Measurements from ENCODE around the gene TDG.
A peak's percentile ranks its signal among the peaks of the same experiment; 100 is the strongest.

TDG gene

DNA sequence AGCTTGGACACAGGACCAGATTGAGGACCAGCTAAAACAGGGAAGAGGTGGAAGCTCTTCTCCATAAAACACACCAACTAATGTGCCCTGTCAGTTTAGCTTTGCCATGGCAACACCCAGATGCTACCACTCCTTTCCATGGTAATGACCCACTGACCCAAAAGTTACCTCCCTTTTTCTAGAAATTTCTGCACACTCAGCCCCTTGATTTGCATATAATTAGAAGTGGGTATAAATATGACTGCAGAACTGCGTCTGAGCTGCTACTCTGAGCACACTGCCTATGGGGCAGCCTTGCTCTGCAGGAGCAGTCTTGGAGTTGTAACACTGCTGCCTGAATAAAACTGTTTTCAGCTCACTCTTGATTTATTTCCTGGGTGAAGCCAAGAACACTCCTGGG lies 3.2 kb upstream of the TDG start:
- H3K4me2 ChIP-seq (ENCODE audit: low read depth, low read length), result no peak overlapping the region
- no peak for DNase-seq

DNA sequence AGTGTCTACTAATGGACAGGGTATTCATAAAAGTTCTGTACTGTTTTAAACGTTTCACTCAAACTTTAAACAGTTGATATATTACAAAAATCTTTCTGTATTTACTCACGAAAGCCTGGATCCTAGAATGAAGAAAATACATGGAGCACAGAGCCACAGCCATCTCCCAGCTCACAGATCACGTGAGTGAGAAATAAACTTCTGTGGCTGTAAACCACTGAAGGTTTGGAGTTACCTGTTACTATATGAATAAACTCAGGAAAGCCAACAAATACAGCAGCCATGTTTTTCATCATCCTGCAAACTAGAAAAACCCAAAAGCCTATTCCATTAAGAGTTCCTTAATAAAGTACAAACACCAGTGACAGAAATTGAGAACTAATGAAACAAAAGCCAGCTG lies 867 bp upstream of the TDG start:
- Histone ChIP-seq H2AFZ (ENCODE audit: low read length) (peak overlapping the region; percentile 93), H3K79me2 (ENCODE audit: low read length) (peaks cover 62% of the 10 kb centered on the region), H3K27ac (ENCODE audit: low read length) (no peak overlapping the region)

More for the DNA sequence above, 3.2 kb upstream of the TDG start:
- no peak overlapping the region for H3K9ac ChIP-seq (ENCODE audit: low read length)
- H3F3A ChIP-seq (ENCODE audit: insufficient read depth, low read length), result peaks cover 9% of the 10 kb centered on the region
- H3K36me3 ChIP-seq (replicated peaks; ENCODE audit: insufficient read depth, low read length), result no peaks in the 10 kb centered on the region
- no peak overlapping the region for H3K27ac ChIP-seq (ENCODE audit: low read length)
- no peaks in the 10 kb centered on the region for H3K9me3 ChIP-seq (replicated peaks; ENCODE audit: insufficient read depth, low read length)
- H4K20me1 ChIP-seq (ENCODE audit: insufficient read depth, low read length), result no peaks in the 10 kb centered on the region
- peaks cover 13% of the 10 kb centered on the region for H3K4me1 ChIP-seq (ENCODE audit: low read length)
- H3K4me3 ChIP-seq (ENCODE audit: low read length), result no peak overlapping the region
- H2AFZ ChIP-seq (ENCODE audit: low read length), result no peak overlapping the region
- H3K79me2 ChIP-seq (ENCODE audit: low read length), result peaks cover 39% of the 10 kb centered on the region
- no peaks in the 10 kb centered on the region for H3K27me3 ChIP-seq (replicated peaks; ENCODE audit: insufficient read depth, low read length)
- no peaks in the 10 kb centered on the region for H3K9me2 ChIP-seq (replicated peaks; ENCODE audit: insufficient read depth, low read length)
- TF ChIP-seq EZH2phosphoT487 (IDR thresholded peaks at IDR 0.05; ENCODE audit: low read length), result no peak
- TF ChIP-seq CTCF (IDR thresholded peaks at IDR 0.05; ENCODE audit: low read length), result no peak
- TF ChIP-seq EZH2 (optimal IDR thresholded peaks at IDR 0.05; ENCODE audit: low read depth, low read length), result no peak

DNA sequence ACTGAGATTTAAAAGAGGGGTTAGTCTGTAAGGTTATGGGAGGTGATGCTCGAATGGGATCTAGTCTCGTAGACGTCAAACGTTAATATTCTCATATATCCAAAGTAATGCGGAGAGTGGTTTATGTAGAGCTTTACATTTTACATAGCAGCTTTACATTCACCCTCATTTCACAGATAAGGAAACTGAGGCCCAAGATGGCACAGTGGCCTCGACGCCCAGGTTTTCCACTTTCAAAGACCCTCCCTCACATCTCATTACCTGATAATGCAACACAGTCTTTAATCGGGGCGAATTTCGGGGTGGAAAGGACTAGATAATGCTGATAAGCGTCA lies 450 bp upstream of the TDG start:
- peaks cover 17% of the 10 kb centered on the region for H3K4me1 ChIP-seq (ENCODE audit: low read length)
- peaks cover 6% of the 10 kb centered on the region; the same call in 1 of the 2 replicates for H3K36me3 ChIP-seq (replicated peaks; ENCODE audit: insufficient read depth, low read length)
- H3F3A ChIP-seq (ENCODE audit: insufficient read depth, low read length), result peaks cover 4% of the 10 kb centered on the region
- no peaks in the 10 kb centered on the region for H3K27me3 ChIP-seq (replicated peaks; ENCODE audit: insufficient read depth, low read length)
- H3K4me2 ChIP-seq (ENCODE audit: low read depth, low read length), result peak overlapping the region; percentile 89
- H3K9me2 ChIP-seq (replicated peaks; ENCODE audit: insufficient read depth, low read length), result no peaks in the 10 kb centered on the region
- TF ChIP-seq EZH2 (optimal IDR thresholded peaks at IDR 0.05; ENCODE audit: low read depth, low read length) (no peak), CTCF (IDR thresholded peaks at IDR 0.05; ENCODE audit: low read length) (no peak), EZH2phosphoT487 (IDR thresholded peaks at IDR 0.05; ENCODE audit: low read length) (no peak)
- DNase-seq, result no peak
- no peaks in the 10 kb centered on the region for H3K9me3 ChIP-seq (replicated peaks; ENCODE audit: insufficient read depth, low read length)
- no peaks in the 10 kb centered on the region for H4K20me1 ChIP-seq (ENCODE audit: insufficient read depth, low read length)
- H3K4me3 ChIP-seq (ENCODE audit: low read length), result peak overlapping the region; percentile 98
- peak overlapping the region; percentile 95 for H3K9ac ChIP-seq (ENCODE audit: low read length)
- H3K27ac ChIP-seq (ENCODE audit: low read length), result peak overlapping the region; percentile 81; the same call in 1 of the 2 replicates
- peaks cover 66% of the 10 kb centered on the region for H3K79me2 ChIP-seq (ENCODE audit: low read length)
- peak overlapping the region; percentile 93 for H2AFZ ChIP-seq (ENCODE audit: low read length)

More for the DNA sequence above, 867 bp upstream of the TDG start:
- Histone ChIP-seq H3K9me3 (replicated peaks; ENCODE audit: insufficient read depth, low read length) (no peaks in the 10 kb centered on the region), H3K4me1 (ENCODE audit: low read length) (peaks cover 17% of the 10 kb centered on the region), H3K4me2 (ENCODE audit: low read depth, low read length) (peak overlapping the region; percentile 89), H3K27me3 (replicated peaks; ENCODE audit: insufficient read depth, low read length) (no peaks in the 10 kb centered on the region), H3K9me2 (replicated peaks; ENCODE audit: insufficient read depth, low read length) (no peaks in the 10 kb centered on the region), H3K9ac (ENCODE audit: low read length) (peak overlapping the region; percentile 95), H3F3A (ENCODE audit: insufficient read depth, low read length) (peaks cover 4% of the 10 kb centered on the region), H3K36me3 (replicated peaks; ENCODE audit: insufficient read depth, low read length) (peaks cover 6% of the 10 kb centered on the region; the same call in 1 of the 2 replicates), H4K20me1 (ENCODE audit: insufficient read depth, low read length) (no peaks in the 10 kb centered on the region), H3K4me3 (ENCODE audit: low read length) (peak overlapping the region; percentile 98)
- no peak for TF ChIP-seq CTCF (IDR thresholded peaks at IDR 0.05; ENCODE audit: low read length)
- TF ChIP-seq EZH2 (optimal IDR thresholded peaks at IDR 0.05; ENCODE audit: low read depth, low read length), result no peak
- TF ChIP-seq EZH2phosphoT487 (IDR thresholded peaks at IDR 0.05; ENCODE audit: low read length), result no peak
- no peak for DNase-seq
